ENCODE data around the gene RNF11. TPM values are rescaled to one million over a fixed set of nuclear protein-coding genes. Genes with fewer than 3 reads are reported as not detected.
A peak's percentile ranks its signal among the peaks of the same experiment; 100 is the strongest.

The RNF11 gene
- total RNA-seq, 1 donor: 199 TPM

GRCh38 chr1:51317798-51318197, 81.7 kb downstream of the RNF11 start:
- no peaks in the 10 kb centered on the region for H3K27me3 ChIP-seq (ENCODE audit: insufficient read depth, low read length)
- peak; percentile 11 for DNase-seq (ENCODE audit: insufficient read length, low spot score, missing footprints)
- H3K4me1 ChIP-seq (ENCODE audit: insufficient read depth, low read length): peaks cover 14% of the 10 kb centered on the region
- no peak overlapping the region for H3K27ac ChIP-seq (ENCODE audit: low read depth, low read length)
- H3K9me3 ChIP-seq (ENCODE audit: low read depth, low read length): no peaks in the 10 kb centered on the region
- no peaks in the 10 kb centered on the region for H3K36me3 ChIP-seq (ENCODE audit: insufficient read depth, low read length)
- H4K20me1 ChIP-seq (ENCODE audit: insufficient read depth, low read length): no peaks in the 10 kb centered on the region
- no peak overlapping the region for H3K4me3 ChIP-seq (ENCODE audit: insufficient read depth, low read length)
- H3K4me2 ChIP-seq (ENCODE audit: insufficient read depth, low read length): no peak overlapping the region
- no peak for TF ChIP-seq CTCF (IDR thresholded peaks at IDR 0.05; ENCODE audit: extremely low read depth, low read depth, low read length)
- no peaks in the 10 kb centered on the region for H3K79me2 ChIP-seq (ENCODE audit: insufficient read depth, low read length)
- H2AFZ ChIP-seq (ENCODE audit: low read length): no peak overlapping the region

GRCh38 chr1:51320967-51321923, 85.2 kb downstream of the RNF11 start:
- no peaks in the 10 kb centered on the region for H3K4me1 ChIP-seq (ENCODE audit: insufficient read depth, low read length)
- H3K79me2 ChIP-seq (ENCODE audit: insufficient read depth, low read length): no peaks in the 10 kb centered on the region
- TF ChIP-seq CTCF (IDR thresholded peaks at IDR 0.05; ENCODE audit: extremely low read depth, low read depth, low read length): no peak
- no peak overlapping the region for H3K4me2 ChIP-seq (ENCODE audit: insufficient read depth, low read length)
- no peak overlapping the region for H3K4me3 ChIP-seq (ENCODE audit: insufficient read depth, low read length)
- no peaks in the 10 kb centered on the region for H3K9me3 ChIP-seq (ENCODE audit: low read depth, low read length)
- H3K36me3 ChIP-seq (ENCODE audit: insufficient read depth, low read length): no peaks in the 10 kb centered on the region
- H4K20me1 ChIP-seq (ENCODE audit: insufficient read depth, low read length): no peaks in the 10 kb centered on the region
- no peaks in the 10 kb centered on the region for H3K27me3 ChIP-seq (ENCODE audit: insufficient read depth, low read length)
- H2AFZ ChIP-seq (ENCODE audit: low read length): no peak overlapping the region
- no peak overlapping the region for H3K27ac ChIP-seq (ENCODE audit: low read depth, low read length)
- DNase-seq (ENCODE audit: insufficient read length, low spot score, missing footprints): no peak

GRCh38 chr1:51321924-51322280, 85.8 kb downstream of the RNF11 start:
- Histone ChIP-seq H3K27me3 (ENCODE audit: insufficient read depth, low read length) (no peaks in the 10 kb centered on the region), H3K36me3 (ENCODE audit: insufficient read depth, low read length) (no peaks in the 10 kb centered on the region), H2AFZ (ENCODE audit: low read length) (no peak overlapping the region), H3K4me3 (ENCODE audit: insufficient read depth, low read length) (no peak overlapping the region), H4K20me1 (ENCODE audit: insufficient read depth, low read length) (no peaks in the 10 kb centered on the region), H3K4me1 (ENCODE audit: insufficient read depth, low read length) (no peaks in the 10 kb centered on the region), H3K27ac (ENCODE audit: low read depth, low read length) (no peak overlapping the region), H3K4me2 (ENCODE audit: insufficient read depth, low read length) (no peak overlapping the region), H3K79me2 (ENCODE audit: insufficient read depth, low read length) (no peaks in the 10 kb centered on the region), H3K9me3 (ENCODE audit: low read depth, low read length) (no peaks in the 10 kb centered on the region)
- DNase-seq (ENCODE audit: insufficient read length, low spot score, missing footprints): no peak
- no peak for TF ChIP-seq CTCF (IDR thresholded peaks at IDR 0.05; ENCODE audit: extremely low read depth, low read depth, low read length)

- H3K4me2 ChIP-seq (ENCODE audit: insufficient read depth, low read length): no peak overlapping the region
Observed at GRCh38 chr1:51322417-51323101, 86.5 kb downstream of the RNF11 start.

More at GRCh38 chr1:51322417-51323101, 86.5 kb downstream of the RNF11 start:
- Histone ChIP-seq H2AFZ (ENCODE audit: low read length) (no peak overlapping the region), H3K79me2 (ENCODE audit: insufficient read depth, low read length) (no peaks in the 10 kb centered on the region), H3K27me3 (ENCODE audit: insufficient read depth, low read length) (no peaks in the 10 kb centered on the region), H3K4me1 (ENCODE audit: insufficient read depth, low read length) (no peaks in the 10 kb centered on the region), H3K4me3 (ENCODE audit: insufficient read depth, low read length) (no peak overlapping the region), H3K9me3 (ENCODE audit: low read depth, low read length) (no peaks in the 10 kb centered on the region), H3K36me3 (ENCODE audit: insufficient read depth, low read length) (no peaks in the 10 kb centered on the region), H3K27ac (ENCODE audit: low read depth, low read length) (no peak overlapping the region), H4K20me1 (ENCODE audit: insufficient read depth, low read length) (no peaks in the 10 kb centered on the region)
- TF ChIP-seq CTCF (IDR thresholded peaks at IDR 0.05; ENCODE audit: extremely low read depth, low read depth, low read length): no peak
- DNase-seq (ENCODE audit: insufficient read length, low spot score, missing footprints): peak; percentile 48

Measured in osteoblast (primary cell).